ENCODE results near the gene ABAT.

GRCh38 chr16:8775359-8775758, 100.9 kb downstream of the ABAT start:
- TF ChIP-seq POLR2AphosphoS5 (IDR thresholded peaks at IDR 0.05; ENCODE audit: low read length) = no peak
- TF ChIP-seq FOXM1 (IDR thresholded peaks at IDR 0.05; ENCODE audit: low read depth, low read length) = no peak
- no peak for TF ChIP-seq CTCF (IDR thresholded peaks at IDR 0.05 in 2 of 3, conservative IDR thresholded peaks at IDR 0.05 in 1 of 3; ENCODE audit: control insufficient read depth in 2 of 3, extremely low read depth in 1 of 3, insufficient read depth in 1 of 3, low read depth in 3 of 3, low read length in 3 of 3)
- TF ChIP-seq RAD21 (IDR thresholded peaks at IDR 0.05; ENCODE audit: insufficient read depth, low read depth, low read length) = no peak
- TF ChIP-seq FOXK2 (IDR thresholded peaks at IDR 0.05) = no peak
- TF ChIP-seq EZH2 (IDR thresholded peaks at IDR 0.05; ENCODE audit: borderline replicate concordance, control insufficient read depth, low read depth, low read length) = no peak
- no peak for TF ChIP-seq TBL1XR1 (IDR thresholded peaks at IDR 0.05; ENCODE audit: low read depth, low read length)
- no peak for TF ChIP-seq ZBTB33 (IDR thresholded peaks at IDR 0.05)
- no peak for TF ChIP-seq NFIC (IDR thresholded peaks at IDR 0.05; ENCODE audit: low read depth, low read length)
- no peak for TF ChIP-seq POLR2A (IDR thresholded peaks at IDR 0.05; ENCODE audit: low read depth, low read length)

All from GM12878 (cell line).